ENCODE data around the gene FNDC4. TPM values are rescaled to one million over a fixed set of nuclear protein-coding genes. Genes with fewer than 3 reads are reported as not detected.
A peak's percentile ranks its signal among the peaks of the same experiment; 100 is the strongest.

Gene FNDC4
- polyA plus RNA-seq, 4 donors = 0.81 to 5.8 (median 2.0) TPM; not detected in 1

- Histone ChIP-seq H3K4me3 (ENCODE audit: low read depth in 1 of 3, low read length in 3 of 3) (no peak overlapping the region), H3K4me1 (ENCODE audit: control insufficient read depth in 3 of 3, insufficient read depth in 2 of 3, low read depth in 1 of 3, low read length in 2 of 3) (peaks cover 0 to 20% (median 0%) of the 10 kb centered on the region in 3 donors), H3K27me3 (ENCODE audit: control insufficient read depth in 3 of 3, insufficient read depth in 3 of 3, low read length in 3 of 3) (no peaks in the 10 kb centered on the region), H3K36me3 (ENCODE audit: control insufficient read depth in 3 of 3, insufficient read depth in 2 of 3, low read depth in 1 of 3, low read length in 3 of 3) (peaks cover 0 to 44% (median under 1%) of the 10 kb centered on the region in 3 donors), H3K9me3 (ENCODE audit: control insufficient read depth in 2 of 2, insufficient read depth in 1 of 2, low read depth in 1 of 2, low read length in 1 of 2) (no peaks in the 10 kb centered on the region), H3K27ac (ENCODE audit: low read depth in 1 of 3, low read length in 2 of 3) (no peak overlapping the region)
- DNase-seq (no peak), FAIRE-seq (no peak)
- 59 to 89% (median 72%) methylated on average over 3 of the region's 3 CpGs for WGBS, 3 donors
These were observed 46.6 kb downstream of the FNDC4 start for GRCh38 chr2:27448381-27448780.

DNA sequence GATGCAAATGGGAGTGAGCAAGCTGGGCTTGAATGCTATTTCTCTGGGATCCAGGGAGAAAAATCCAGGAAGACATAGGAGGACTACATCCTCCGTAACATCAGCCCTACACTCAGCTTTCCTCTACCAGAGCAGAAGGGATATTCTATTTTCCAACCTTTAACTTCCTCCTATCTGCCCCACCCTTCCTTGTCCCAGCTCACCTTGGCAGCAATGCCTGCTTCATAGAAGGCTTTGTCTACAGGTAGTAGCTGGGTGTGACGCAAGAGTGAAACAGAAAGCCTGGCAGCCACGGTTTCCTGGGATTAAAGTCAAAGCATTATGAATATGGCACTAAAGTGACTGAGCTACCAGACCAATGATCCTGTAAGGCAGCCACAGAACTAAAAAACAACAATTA, 48.9 kb downstream of the FNDC4 start:
- FAIRE-seq (no peak), DNase-seq (peak; percentile 94 to 98)
- Histone ChIP-seq H3K4me3 (ENCODE audit: low read depth in 1 of 3, low read length in 3 of 3) (peak overlapping the region in 1 of 3 donors; percentile 46), H3K27ac (ENCODE audit: low read depth in 1 of 3, low read length in 2 of 3) (peak overlapping the region; percentile 92 to 98 (median 98)), H3K4me1 (ENCODE audit: control insufficient read depth in 3 of 3, insufficient read depth in 2 of 3, low read depth in 1 of 3, low read length in 2 of 3) (peaks cover 0 to 33% (median 0%) of the 10 kb centered on the region in 3 donors), H3K36me3 (ENCODE audit: control insufficient read depth in 3 of 3, insufficient read depth in 2 of 3, low read depth in 1 of 3, low read length in 3 of 3) (peaks cover 7 to 53% (median 9%) of the 10 kb centered on the region in 3 donors), H3K9me3 (ENCODE audit: control insufficient read depth in 2 of 2, insufficient read depth in 1 of 2, low read depth in 1 of 2, low read length in 1 of 2) (no peaks in the 10 kb centered on the region), H3K27me3 (ENCODE audit: control insufficient read depth in 3 of 3, insufficient read depth in 3 of 3, low read length in 3 of 3) (no peaks in the 10 kb centered on the region)
- 4 to 52% (median 28%) methylated on average over 3 of the region's 3 CpGs for WGBS, 3 donors

- WGBS, 3 donors = 18 to 71% (median 49%) methylated on average over 8 of the region's 8 CpGs
- no peak for FAIRE-seq
- DNase-seq = peak in 1 of 2 donors; percentile 75
- Histone ChIP-seq H3K27ac (ENCODE audit: low read depth in 1 of 3, low read length in 2 of 3) (peak overlapping the region; percentile 92 to 98 (median 98)), H3K4me1 (ENCODE audit: control insufficient read depth in 3 of 3, insufficient read depth in 2 of 3, low read depth in 1 of 3, low read length in 2 of 3) (peaks cover 0 to 33% (median 0%) of the 10 kb centered on the region in 3 donors), H3K4me3 (ENCODE audit: low read depth in 1 of 3, low read length in 3 of 3) (peak overlapping the region in 1 of 3 donors; percentile 46), H3K27me3 (ENCODE audit: control insufficient read depth in 3 of 3, insufficient read depth in 3 of 3, low read length in 3 of 3) (no peaks in the 10 kb centered on the region), H3K9me3 (ENCODE audit: control insufficient read depth in 2 of 2, insufficient read depth in 1 of 2, low read depth in 1 of 2, low read length in 1 of 2) (no peaks in the 10 kb centered on the region), H3K36me3 (ENCODE audit: control insufficient read depth in 3 of 3, insufficient read depth in 2 of 3, low read depth in 1 of 3, low read length in 3 of 3) (peaks cover 9 to 58% (median 12%) of the 10 kb centered on the region in 3 donors)
These were observed 49.4 kb downstream of the FNDC4 start for GRCh38 chr2:27445615-27446014.

- FAIRE-seq (no peak), DNase-seq (no peak)
- peak overlapping the region; percentile 92 to 98 (median 98) for H3K27ac ChIP-seq (ENCODE audit: low read depth in 1 of 3, low read length in 2 of 3)
- peaks cover 0 to 33% (median 0%) of the 10 kb centered on the region in 3 donors for H3K4me1 ChIP-seq (ENCODE audit: control insufficient read depth in 3 of 3, insufficient read depth in 2 of 3, low read depth in 1 of 3, low read length in 2 of 3)
- WGBS, 3 donors = 84 to 92% (median 86%) methylated on average over 8 of the region's 8 CpGs
- peak overlapping the region in 1 of 3 donors; percentile 46 for H3K4me3 ChIP-seq (ENCODE audit: low read depth in 1 of 3, low read length in 3 of 3)
- no peaks in the 10 kb centered on the region for H3K27me3 ChIP-seq (ENCODE audit: control insufficient read depth in 3 of 3, insufficient read depth in 3 of 3, low read length in 3 of 3)
- no peaks in the 10 kb centered on the region for H3K9me3 ChIP-seq (ENCODE audit: control insufficient read depth in 2 of 2, insufficient read depth in 1 of 2, low read depth in 1 of 2, low read length in 1 of 2)
- H3K36me3 ChIP-seq (ENCODE audit: control insufficient read depth in 3 of 3, insufficient read depth in 2 of 3, low read depth in 1 of 3, low read length in 3 of 3) = peaks cover 13 to 62% (median 14%) of the 10 kb centered on the region in 3 donors
These were observed 49.8 kb downstream of the FNDC4 start for GRCh38 chr2:27445155-27445554.

DNA sequence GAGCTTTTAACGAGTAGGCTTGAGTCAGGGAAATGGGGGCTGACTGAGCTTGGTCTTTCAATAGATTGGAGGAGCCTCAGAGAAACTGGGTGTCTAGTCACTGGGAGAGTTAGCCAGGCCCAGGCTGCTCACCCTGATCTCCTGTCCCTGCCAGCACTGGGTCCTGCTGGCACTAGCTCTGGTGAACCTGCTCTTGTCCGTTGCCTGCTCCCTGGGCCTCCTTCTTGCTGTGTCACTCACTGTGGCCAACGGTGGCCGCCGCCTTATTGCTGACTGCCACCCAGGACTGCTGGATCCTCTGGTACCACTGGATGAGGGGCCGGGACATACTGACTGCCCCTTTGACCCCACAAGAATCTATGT, 52.1 kb downstream of the FNDC4 start:
- no peaks in the 10 kb centered on the region for H3K27me3 ChIP-seq (ENCODE audit: control insufficient read depth in 3 of 3, insufficient read depth in 3 of 3, low read length in 3 of 3)
- H3K4me1 ChIP-seq (ENCODE audit: control insufficient read depth in 3 of 3, insufficient read depth in 2 of 3, low read depth in 1 of 3, low read length in 2 of 3) = peaks cover 0 to 33% (median 0%) of the 10 kb centered on the region in 3 donors
- DNase-seq (peak in 1 of 2 donors; percentile 42), FAIRE-seq (no peak)
- peak overlapping the region; percentile 33 to 82 (median 76) for H3K27ac ChIP-seq (ENCODE audit: low read depth in 1 of 3, low read length in 2 of 3)
- peaks cover 18 to 60% (median 19%) of the 10 kb centered on the region in 3 donors for H3K36me3 ChIP-seq (ENCODE audit: control insufficient read depth in 3 of 3, insufficient read depth in 2 of 3, low read depth in 1 of 3, low read length in 3 of 3)
- peak overlapping the region; percentile 22 to 59 (median 52) for H3K4me3 ChIP-seq (ENCODE audit: low read depth in 1 of 3, low read length in 3 of 3)
- WGBS, 3 donors = 8 to 49% (median 46%) methylated on average over 6 of the region's 6 CpGs
- H3K9me3 ChIP-seq (ENCODE audit: control insufficient read depth in 2 of 2, insufficient read depth in 1 of 2, low read depth in 1 of 2, low read length in 1 of 2) = no peaks in the 10 kb centered on the region

DNA sequence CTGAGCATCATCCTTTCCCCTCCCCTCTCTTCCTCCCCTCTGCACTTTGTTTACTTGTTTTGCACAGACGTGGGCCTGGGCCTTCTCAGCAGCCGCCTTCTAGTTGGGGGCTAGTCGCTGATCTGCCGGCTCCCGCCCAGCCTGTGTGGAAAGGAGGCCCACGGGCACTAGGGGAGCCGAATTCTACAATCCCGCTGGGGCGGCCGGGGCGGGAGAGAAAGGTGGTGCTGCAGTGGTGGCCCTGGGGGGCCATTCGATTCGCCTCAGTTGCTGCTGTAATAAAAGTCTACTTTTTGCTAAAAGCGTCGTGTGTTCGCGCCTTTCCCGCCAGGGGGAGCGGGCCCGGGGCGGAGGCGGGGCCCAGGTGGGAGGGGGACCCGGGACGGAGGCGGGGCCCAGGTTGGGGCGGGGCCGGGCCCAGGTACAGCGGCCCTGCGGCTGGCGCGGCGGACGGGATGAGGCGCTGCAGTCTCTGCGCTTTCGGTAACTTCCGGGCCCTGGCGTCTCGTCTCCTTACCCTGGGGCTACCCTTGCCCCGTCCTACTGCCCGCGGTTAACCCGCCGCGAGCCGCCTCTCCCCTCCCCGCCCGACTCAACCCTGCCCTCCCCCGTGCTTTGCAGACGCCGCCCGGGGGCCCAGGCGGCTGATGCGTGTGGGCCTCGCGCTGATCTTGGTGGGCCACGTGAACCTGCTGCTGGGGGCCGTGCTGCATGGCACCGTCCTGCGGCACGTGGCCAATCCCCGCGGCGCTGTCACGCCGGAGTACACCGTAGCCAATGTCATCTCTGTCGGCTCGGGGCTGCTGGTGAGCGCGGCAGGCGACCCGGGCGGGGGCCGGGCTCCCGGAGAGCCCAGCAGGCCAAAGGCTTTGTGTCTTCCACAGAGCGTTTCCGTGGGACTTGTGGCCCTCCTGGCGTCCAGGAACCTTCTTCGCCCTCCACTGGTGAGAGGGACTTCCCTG, 52.8 kb downstream of the FNDC4 start, which contains the start of gene KRTCAP3:
Gene KRTCAP3, plus strand, starts transcription at position 424 of the 962 bp plus-strand sequence. Its CDS starts 32 bp downstream, at position 456.
- FAIRE-seq (no peak), DNase-seq (peak; percentile 84 to 90)
- H3K27ac ChIP-seq (ENCODE audit: low read depth in 1 of 3, low read length in 2 of 3) = peak within 1 kb of the TSS; percentile 33 to 82 (median 76)
- H3K36me3 ChIP-seq (ENCODE audit: control insufficient read depth in 3 of 3, insufficient read depth in 2 of 3, low read depth in 1 of 3, low read length in 3 of 3) = peaks cover 19 to 61% (median 19%) of the 10 kb centered on the region in 3 donors
- H3K4me1 ChIP-seq (ENCODE audit: control insufficient read depth in 3 of 3, insufficient read depth in 2 of 3, low read depth in 1 of 3, low read length in 2 of 3) = peaks cover 0 to 33% (median 0%) of the 10 kb centered on the region in 3 donors
- no peaks in the 10 kb centered on the region for H3K27me3 ChIP-seq (ENCODE audit: control insufficient read depth in 3 of 3, insufficient read depth in 3 of 3, low read length in 3 of 3)
- H3K9me3 ChIP-seq (ENCODE audit: control insufficient read depth in 2 of 2, insufficient read depth in 1 of 2, low read depth in 1 of 2, low read length in 1 of 2) = no peaks in the 10 kb centered on the region
- H3K4me3 ChIP-seq (ENCODE audit: low read depth in 1 of 3, low read length in 3 of 3) = peak within 1 kb of the TSS; percentile 22 to 59 (median 52)
- WGBS, 3 donors = 18 to 43% (median 29%) methylated on average over 71 to 80 of the region's 80 CpGs

Other genes with a start within 250 kb of the FNDC4 start
- gene SLC30A3, start 232.2 kb downstream of the FNDC4 start, polyA plus RNA-seq = under 1 TPM in 2 of 4 donors, not detected in 2; 0.04 to 0.06 TPM
- not detected for gene DNAJC5G, start 219.8 kb downstream of the FNDC4 start, polyA plus RNA-seq
- gene TRIM54, start 212.8 kb downstream of the FNDC4 start, polyA plus RNA-seq = 1 to 10 TPM in 3 of 4 donors, under 1 TPM in 1; 0.31 to 5.4 (median 1.9) TPM
- 1 to 10 TPM in 3 of 4 donors, under 1 TPM in 1; 0.76 to 8.9 (median 2.4) TPM for gene UCN, start 186.8 kb downstream of the FNDC4 start, polyA plus RNA-seq
- 100 to 1,000 TPM in 1 of 4 donors, 10 to 100 TPM in 3; 27.3 to 103 (median 55.6) TPM for gene MPV17, start 172.1 kb downstream of the FNDC4 start, polyA plus RNA-seq
- gene GTF3C2, start 138.4 kb downstream of the FNDC4 start, polyA plus RNA-seq = 10 to 100 TPM; 27.4 to 56.1 (median 35.7) TPM
- gene EIF2B4, start 124.9 kb downstream of the FNDC4 start, polyA plus RNA-seq = 10 to 100 TPM; 31.0 to 45.4 (median 38.0) TPM
- gene SNX17, start 124.6 kb downstream of the FNDC4 start, polyA plus RNA-seq = 10 to 100 TPM; 64.6 to 76.6 (median 70.9) TPM
- gene ZNF513, start 114.5 kb downstream of the FNDC4 start, polyA plus RNA-seq = 10 to 100 TPM; 18.4 to 48.1 (median 30.5) TPM
- 10 to 100 TPM; 44.1 to 93.1 (median 53.0) TPM for gene PPM1G, start 85.6 kb downstream of the FNDC4 start, polyA plus RNA-seq
- 10 to 100 TPM; 51.4 to 84.8 (median 81.9) TPM for gene NRBP1, start 66.6 kb downstream of the FNDC4 start, polyA plus RNA-seq
- 100 to 1,000 TPM in 1 of 4 donors, 10 to 100 TPM in 3; 57.0 to 127 (median 60.5) TPM for gene KRTCAP3, start 52.8 kb downstream of the FNDC4 start, polyA plus RNA-seq
- 100 to 1,000 TPM in 1 of 4 donors, 10 to 100 TPM in 3; 35.9 to 142 (median 89.3) TPM for gene IFT172, start 5.5 kb downstream of the FNDC4 start, polyA plus RNA-seq
- gene GCKR, start 1.6 kb upstream of the FNDC4 start, polyA plus RNA-seq = 1 to 10 TPM; 2.1 to 3.8 (median 2.5) TPM
- gene ZNF512, start 87.8 kb upstream of the FNDC4 start, polyA plus RNA-seq = 10 to 100 TPM in 2 of 4 donors, 1 to 10 TPM in 2; 3.4 to 34.3 (median 7.2) TPM
- gene CCDC121, start 133.8 kb upstream of the FNDC4 start, polyA plus RNA-seq = 1 to 10 TPM in 3 of 4 donors, under 1 TPM in 1; 0.54 to 4.8 (median 1.6) TPM
- 10 to 100 TPM; 21.9 to 41.4 (median 33.5) TPM for gene GPN1, start 133.8 kb upstream of the FNDC4 start, polyA plus RNA-seq
- 10 to 100 TPM; 16.8 to 43.7 (median 23.1) TPM for gene SUPT7L, start 168.4 kb upstream of the FNDC4 start, polyA plus RNA-seq
- gene SLC4A1AP, start 168.7 kb upstream of the FNDC4 start, polyA plus RNA-seq = 10 to 100 TPM; 11.6 to 23.4 (median 13.7) TPM